Measurements from ENCODE around the gene EVI5L. TPM values are rescaled to one million over a fixed set of nuclear protein-coding genes. Genes with fewer than 3 reads are reported as not detected.

EVI5L gene
- total and polyA plus RNA-seq, 2 of the 8 experiments (the other 6 are each of a cell fraction or from before 2014, with no cell fraction given), result 7.2 to 11.0 TPM

DNA sequence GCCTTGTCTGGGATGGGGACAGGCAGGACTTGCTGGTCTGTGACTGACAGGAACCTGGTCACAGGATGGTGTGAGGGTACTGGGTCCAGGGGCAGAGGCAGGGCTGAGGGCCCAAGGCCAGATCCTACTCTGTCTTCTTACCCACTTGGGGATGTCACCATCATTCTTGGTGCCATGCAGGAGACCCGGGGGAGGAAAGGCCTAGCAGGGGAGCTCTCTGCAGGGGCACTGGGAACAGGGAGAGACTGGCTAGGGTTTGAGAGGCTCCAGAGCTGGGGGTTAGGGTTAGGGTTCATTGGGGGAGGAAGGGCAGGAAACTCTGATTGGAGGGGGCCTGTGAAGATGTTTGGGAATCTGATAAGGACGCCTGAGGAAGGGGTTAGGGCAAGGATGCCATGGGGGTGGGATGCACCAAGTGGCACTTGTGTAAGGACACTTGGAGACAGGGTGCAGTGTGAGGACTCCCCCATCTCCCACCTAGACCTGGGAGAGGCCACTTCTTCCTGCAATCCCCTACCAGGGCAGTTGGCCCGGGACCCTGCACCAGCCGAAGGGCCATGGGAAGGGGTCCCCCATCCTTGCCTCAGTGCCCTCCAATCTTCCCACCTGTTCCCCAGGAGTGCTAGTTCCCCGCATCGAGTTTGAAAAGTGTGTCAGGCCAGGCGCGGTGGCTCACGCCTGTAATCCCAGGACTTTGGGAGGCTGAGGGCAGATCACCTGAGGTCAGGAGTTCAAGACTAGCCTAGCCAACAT, 37.2 kb downstream of the EVI5L start (continued):
- TF ChIP-seq GTF2F1 (IDR thresholded peaks at IDR 0.05; ENCODE audit: borderline replicate concordance, low read depth, low read length) (no peak), FOSL1 (IDR thresholded peaks at IDR 0.05; ENCODE audit: insufficient read depth, low read depth, low read length) (no peak), TAF1 (IDR thresholded peaks at IDR 0.05; ENCODE audit: low read depth, low read length) (no peak)
